HS-5 (cell line): ENCODE data around the gene KATNAL2.
A peak's percentile ranks its signal among the peaks of the same experiment; 100 is the strongest.
"Not testable (repeated sequence)": the region's sequence is repeated elsewhere in the genome, so short reads cannot be mapped to it uniquely, and the experiment has no call there.

Source experiments
- DNase-seq: peaks from one replicate; pipeline ENCODE4 v3.0.0-alpha.2; 2012; ENCODE audit warnings: low read depth

The KATNAL2 gene

GRCh38 chr18:46939337-46939963 lies 22.0 kb downstream of the KATNAL2 start:
- DNase-seq = no peak

- no peak for DNase-seq
Measured at GRCh38 chr18:46939998-46940571, 22.7 kb downstream of the KATNAL2 start.

GRCh38 chr18:46942646-46943045 lies 25.2 kb downstream of the KATNAL2 start:
- no peak for DNase-seq

- DNase-seq = peak; percentile 56
Measured at GRCh38 chr18:46946656-46947282, 29.4 kb downstream of the KATNAL2 start.

- DNase-seq = no peak
Measured at GRCh38 chr18:46950064-46950656, 32.8 kb downstream of the KATNAL2 start.

- no peak for DNase-seq
Measured at GRCh38 chr18:46953195-46953594, 35.8 kb downstream of the KATNAL2 start.

- no peak for DNase-seq
Measured at GRCh38 chr18:46958209-46958608, 40.8 kb downstream of the KATNAL2 start.

- not testable (repeated sequence) for DNase-seq
Measured at GRCh38 chr18:46963656-46964578, 46.5 kb downstream of the KATNAL2 start.

- not testable (repeated sequence) for DNase-seq
Measured at GRCh38 chr18:46964579-46965293, 47.3 kb downstream of the KATNAL2 start.

GRCh38 chr18:46966266-46966665 lies 48.9 kb downstream of the KATNAL2 start:
- DNase-seq = not testable (repeated sequence)

GRCh38 chr18:46969551-46969950 lies 52.1 kb downstream of the KATNAL2 start:
- not testable (repeated sequence) for DNase-seq

- not testable (repeated sequence) for DNase-seq
Measured at GRCh38 chr18:47019870-47020269, 102.5 kb downstream of the KATNAL2 start.

- not testable (repeated sequence) for DNase-seq
Measured at GRCh38 chr18:47020757-47021156, 103.4 kb downstream of the KATNAL2 start.

- not testable (repeated sequence) for DNase-seq
Measured at GRCh38 chr18:47022821-47023220, 105.4 kb downstream of the KATNAL2 start.

GRCh38 chr18:47023769-47024465 lies 106.5 kb downstream of the KATNAL2 start:
- not testable (repeated sequence) for DNase-seq

- DNase-seq = not testable (repeated sequence)
Measured at GRCh38 chr18:47025557-47026174, 108.3 kb downstream of the KATNAL2 start.

- DNase-seq = not testable (repeated sequence)
Measured at GRCh38 chr18:47028738-47029137, 111.3 kb downstream of the KATNAL2 start.

- DNase-seq = not testable (repeated sequence)
Measured at GRCh38 chr18:47029684-47030353, 112.4 kb downstream of the KATNAL2 start.

- DNase-seq = not testable (repeated sequence)
Measured at GRCh38 chr18:47030887-47031286, 113.5 kb downstream of the KATNAL2 start.
